ENCODE measurements around the gene SHB. TPM values are rescaled to one million over a fixed set of nuclear protein-coding genes. Genes with fewer than 3 reads are reported as not detected.

Gene SHB
- total and polyA plus RNA-seq, 2 of the 13 experiments (the other 11 are each of a cell fraction or from before 2014, with no cell fraction given): 19.4 to 20.7 TPM

GRCh38 chr9:38018958-38019602, 49.9 kb downstream of the SHB start (continued):
- no peak for TF ChIP-seq AKNA (CRISPR knock-in tag; IDR thresholded peaks at IDR 0.05; ENCODE audit: borderline replicate concordance)
- TF ChIP-seq, protein P1, sequence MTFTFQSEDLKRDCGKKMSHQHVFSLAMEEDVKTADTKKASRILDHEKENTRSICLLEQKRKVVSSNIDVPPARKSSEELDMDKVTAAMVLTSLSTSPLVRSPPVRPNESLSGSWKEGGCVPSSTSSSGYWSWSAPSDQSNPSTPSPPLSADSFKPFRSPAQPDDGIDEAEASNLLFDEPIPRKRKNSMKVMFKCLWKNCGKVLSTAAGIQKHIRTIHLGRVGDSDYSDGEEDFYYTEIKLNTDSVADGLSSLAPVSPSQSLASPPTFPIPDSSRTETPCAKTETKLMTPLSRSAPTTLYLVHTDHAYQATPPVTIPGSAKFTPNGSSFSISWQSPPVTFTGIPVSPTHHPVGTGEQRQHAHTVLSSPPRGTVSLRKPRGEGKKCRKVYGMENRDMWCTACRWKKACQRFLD (CRISPR knock-in tag; IDR thresholded peaks at IDR 0.05; ENCODE audit: borderline replicate concordance): no peak
- TF ChIP-seq, protein P2, sequence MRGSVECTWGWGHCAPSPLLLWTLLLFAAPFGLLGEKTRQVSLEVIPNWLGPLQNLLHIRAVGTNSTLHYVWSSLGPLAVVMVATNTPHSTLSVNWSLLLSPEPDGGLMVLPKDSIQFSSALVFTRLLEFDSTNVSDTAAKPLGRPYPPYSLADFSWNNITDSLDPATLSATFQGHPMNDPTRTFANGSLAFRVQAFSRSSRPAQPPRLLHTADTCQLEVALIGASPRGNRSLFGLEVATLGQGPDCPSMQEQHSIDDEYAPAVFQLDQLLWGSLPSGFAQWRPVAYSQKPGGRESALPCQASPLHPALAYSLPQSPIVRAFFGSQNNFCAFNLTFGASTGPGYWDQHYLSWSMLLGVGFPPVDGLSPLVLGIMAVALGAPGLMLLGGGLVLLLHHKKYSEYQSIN (CRISPR knock-in tag; IDR thresholded peaks at IDR 0.05; ENCODE audit: borderline replicate concordance): no peak
- TF ChIP-seq, protein P3, sequence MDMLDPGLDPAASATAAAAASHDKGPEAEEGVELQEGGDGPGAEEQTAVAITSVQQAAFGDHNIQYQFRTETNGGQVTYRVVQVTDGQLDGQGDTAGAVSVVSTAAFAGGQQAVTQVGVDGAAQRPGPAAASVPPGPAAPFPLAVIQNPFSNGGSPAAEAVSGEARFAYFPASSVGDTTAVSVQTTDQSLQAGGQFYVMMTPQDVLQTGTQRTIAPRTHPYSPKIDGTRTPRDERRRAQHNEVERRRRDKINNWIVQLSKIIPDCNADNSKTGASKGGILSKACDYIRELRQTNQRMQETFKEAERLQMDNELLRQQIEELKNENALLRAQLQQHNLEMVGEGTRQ (IDR thresholded peaks at IDR 0.05; ENCODE audit: low read depth, low read length): no peak
- TF ChIP-seq, protein P3 (CRISPR knock-in tag; IDR thresholded peaks at IDR 0.05; ENCODE audit: borderline replicate concordance): no peak
- TF ChIP-seq NFIB (CRISPR knock-in tag; IDR thresholded peaks at IDR 0.05; ENCODE audit: borderline replicate concordance): no peak
- TF ChIP-seq, protein P4, sequence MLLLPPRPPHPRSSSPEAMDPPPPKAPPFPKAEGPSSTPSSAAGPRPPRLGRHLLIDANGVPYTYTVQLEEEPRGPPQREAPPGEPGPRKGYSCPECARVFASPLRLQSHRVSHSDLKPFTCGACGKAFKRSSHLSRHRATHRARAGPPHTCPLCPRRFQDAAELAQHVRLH (CRISPR knock-in tag; IDR thresholded peaks at IDR 0.05; ENCODE audit: borderline replicate concordance, low read depth): no peak
- no peak for TF ChIP-seq ZBTB25 (CRISPR knock-in tag; IDR thresholded peaks at IDR 0.05)
- no peak for TF ChIP-seq ZBTB49 (CRISPR knock-in tag; IDR thresholded peaks at IDR 0.05; ENCODE audit: borderline replicate concordance)
- TF ChIP-seq FOXO4 (CRISPR knock-in tag; conservative IDR thresholded peaks at IDR 0.05): no peak

Measured in HepG2 (cell line).